SK-N-MC (cell line): ENCODE results near the gene TMPRSS11D.

Experiments used
- DNase-seq: peaks from one replicate; pipeline ENCODE4 v3.0.0-alpha.2; 2011; ENCODE audit warnings: low read depth, low spot score
- H3K27ac ChIP-seq: fragments of 200-600 bp; sonication (generic); 2 replicates; pipeline ENCODE4 v1.5.1; 2016; ENCODE audit warnings: mixed run types
- H3K36me3 ChIP-seq: fragments of 200-600 bp; sonication (generic); 2 replicates; pipeline ENCODE4 v1.6.1; 2017; ENCODE audit warnings: antibody characterized with exemption, low read length, mixed read lengths; ENCODE audit not compliant: insufficient read depth
- H3K4me3 ChIP-seq: fragments of 200-600 bp; sonication (generic); 2 replicates; pipeline ENCODE4 v1.5.1; 2016
- H3K9ac ChIP-seq: fragments of 200-600 bp; sonication (generic); 2 replicates; pipeline ENCODE4 v1.8.0; 2017; ENCODE audit warnings: mixed run types, mixed read lengths; ENCODE audit not compliant: insufficient read length
- H3K9me3 ChIP-seq: fragments of 200-600 bp; sonication (generic); 2 replicates; pipeline ENCODE4 v1.6.1; 2017; ENCODE audit warnings: low read depth, mild to moderate bottlenecking, antibody characterized with exemption, low read length, moderate library complexity, mixed read lengths
- EZH2 ChIP-seq: fragments of 200-600 bp; sonication (generic); IDR thresholded peaks from one replicate; pipeline ENCODE4 v1.6.1; 2017; ENCODE audit warnings: antibody characterized with exemption
- FOXP2 ChIP-seq: optimal IDR thresholded peaks from 2 replicates; pipeline ENCODE3; 2011; ENCODE audit warnings: mild to moderate bottlenecking, moderate library complexity; ENCODE audit not compliant: insufficient read depth; ENCODE audit errors: extremely low read length, control extremely low read depth
- POLR2AphosphoS5 ChIP-seq: IDR thresholded peaks from 2 replicates; pipeline ENCODE4 v1.6.1; 2012; ENCODE audit warnings: mild to moderate bottlenecking, low read depth, low read length, borderline replicate concordance

The TMPRSS11D gene

GRCh38 chr4:67820903-67821302, 62.9 kb downstream of the TMPRSS11D start:
- H3K36me3 ChIP-seq: no peaks in the 10 kb centered on the region
- TF ChIP-seq EZH2 (no peak), FOXP2 (no peak), POLR2AphosphoS5 (no peak)
- H3K27ac ChIP-seq: no peak overlapping the region
- no peak overlapping the region for H3K9ac ChIP-seq
- DNase-seq: no peak
- no peaks in the 10 kb centered on the region for H3K9me3 ChIP-seq
- H3K4me3 ChIP-seq: no peak overlapping the region

- Histone ChIP-seq H3K27ac (no peak overlapping the region), H3K9ac (no peak overlapping the region), H3K36me3 (no peaks in the 10 kb centered on the region), H3K9me3 (no peaks in the 10 kb centered on the region), H3K4me3 (no peak overlapping the region)
- DNase-seq: no peak
- TF ChIP-seq FOXP2: no peak
- TF ChIP-seq EZH2: no peak
These were observed 73.8 kb downstream of the TMPRSS11D start for GRCh38 chr4:67810011-67810410.

DNA sequence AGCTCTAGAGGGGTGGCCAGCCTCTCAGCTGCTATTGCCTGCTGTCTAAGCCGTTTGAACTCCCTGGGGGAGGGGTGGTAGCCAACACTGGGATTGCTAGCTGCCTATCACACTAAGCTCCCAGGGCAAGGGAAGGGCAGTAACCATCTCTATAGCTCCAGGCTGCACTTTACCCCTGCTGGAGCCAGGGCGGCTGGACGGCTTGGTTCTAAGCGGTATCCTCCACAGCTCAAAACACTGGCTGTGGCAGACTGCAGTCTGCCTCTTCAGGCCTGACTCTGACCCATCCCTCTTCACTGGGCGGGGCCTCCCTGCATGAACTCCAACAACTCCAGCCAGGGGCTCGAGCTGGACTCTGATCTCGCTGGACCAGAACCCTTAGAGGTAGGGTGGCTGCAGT, 74.3 kb downstream of the TMPRSS11D start:
- Histone ChIP-seq H3K9ac (no peak overlapping the region), H3K9me3 (no peaks in the 10 kb centered on the region), H3K27ac (no peak overlapping the region), H3K4me3 (no peak overlapping the region), H3K36me3 (no peaks in the 10 kb centered on the region)
- TF ChIP-seq EZH2 (no peak), POLR2AphosphoS5 (no peak), FOXP2 (no peak)
- DNase-seq: no peak

GRCh38 chr4:67796810-67797209, 87.0 kb downstream of the TMPRSS11D start:
- H3K4me3 ChIP-seq: no peak overlapping the region
- no peak overlapping the region for H3K9ac ChIP-seq
- TF ChIP-seq POLR2AphosphoS5: no peak
- no peak for TF ChIP-seq FOXP2
- TF ChIP-seq EZH2: no peak
- H3K9me3 ChIP-seq: no peaks in the 10 kb centered on the region
- H3K27ac ChIP-seq: no peak overlapping the region
- H3K36me3 ChIP-seq: no peaks in the 10 kb centered on the region
- no peak for DNase-seq

DNA sequence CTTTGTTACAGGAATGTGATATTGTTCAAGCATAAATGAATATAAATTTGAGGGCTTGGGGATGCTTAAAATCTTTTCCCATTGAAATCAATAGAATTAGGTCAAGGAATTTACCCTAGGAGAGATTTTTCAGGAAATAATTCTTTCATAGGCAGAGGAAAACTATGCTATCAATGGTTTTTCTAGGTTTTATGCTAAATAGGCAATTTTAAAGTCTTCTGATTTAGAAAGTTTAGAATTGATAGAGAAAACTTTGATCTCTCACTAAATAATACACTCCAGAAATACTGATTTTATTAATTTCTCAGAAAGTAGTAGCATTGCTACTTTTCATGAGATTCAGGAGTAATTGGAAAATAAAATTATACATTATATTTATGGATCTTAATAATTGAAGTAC, 93.1 kb downstream of the TMPRSS11D start:
- TF ChIP-seq POLR2AphosphoS5 (no peak), FOXP2 (no peak), EZH2 (no peak)
- H3K27ac ChIP-seq: no peak overlapping the region
- DNase-seq: no peak
- no peak overlapping the region for H3K9ac ChIP-seq
- H3K36me3 ChIP-seq: no peaks in the 10 kb centered on the region
- no peaks in the 10 kb centered on the region for H3K9me3 ChIP-seq
- no peak overlapping the region for H3K4me3 ChIP-seq

- no peaks in the 10 kb centered on the region for H3K36me3 ChIP-seq
- H3K4me3 ChIP-seq: no peak overlapping the region
- no peaks in the 10 kb centered on the region for H3K9me3 ChIP-seq
- DNase-seq: no peak
- TF ChIP-seq EZH2 (no peak), FOXP2 (no peak)
- no peak overlapping the region for H3K27ac ChIP-seq
- no peak overlapping the region for H3K9ac ChIP-seq
These were observed 96.5 kb downstream of the TMPRSS11D start for GRCh38 chr4:67787311-67787710.

- Histone ChIP-seq H3K4me3 (no peak overlapping the region), H3K9ac (no peak overlapping the region), H3K9me3 (no peaks in the 10 kb centered on the region), H3K36me3 (no peaks in the 10 kb centered on the region), H3K27ac (no peak overlapping the region)
- TF ChIP-seq FOXP2 (no peak), POLR2AphosphoS5 (no peak), EZH2 (no peak)
- no peak for DNase-seq
These were observed 98.3 kb downstream of the TMPRSS11D start for GRCh38 chr4:67785528-67785927.

GRCh38 chr4:67779631-67780030, 104.2 kb downstream of the TMPRSS11D start:
- no peak overlapping the region for H3K9ac ChIP-seq
- no peak overlapping the region for H3K4me3 ChIP-seq
- H3K27ac ChIP-seq: no peak overlapping the region
- H3K36me3 ChIP-seq: no peaks in the 10 kb centered on the region
- DNase-seq: no peak
- TF ChIP-seq FOXP2 (no peak), POLR2AphosphoS5 (no peak), EZH2 (no peak)
- no peaks in the 10 kb centered on the region for H3K9me3 ChIP-seq

GRCh38 chr4:67776746-67777145, 107.1 kb downstream of the TMPRSS11D start:
- no peak for DNase-seq
- Histone ChIP-seq H3K4me3 (no peak overlapping the region), H3K9me3 (no peaks in the 10 kb centered on the region), H3K27ac (no peak overlapping the region), H3K36me3 (no peaks in the 10 kb centered on the region), H3K9ac (no peak overlapping the region)
- TF ChIP-seq EZH2 (no peak), FOXP2 (no peak), POLR2AphosphoS5 (no peak)
